GM21723 (cell line): Measurements from ENCODE around the gene RASGRF2.
A peak's percentile ranks its signal among the peaks of the same experiment; 100 is the strongest.

Experiments
- ATAC-seq: cut with Tn5 transposase; IDR thresholded peaks from one replicate; pipeline ENCODE4 v1.9.1; 2021; ENCODE audit warnings: mild to moderate bottlenecking, moderate library complexity; ENCODE audit not compliant: unreplicated experiment

RASGRF2 gene

DNA sequence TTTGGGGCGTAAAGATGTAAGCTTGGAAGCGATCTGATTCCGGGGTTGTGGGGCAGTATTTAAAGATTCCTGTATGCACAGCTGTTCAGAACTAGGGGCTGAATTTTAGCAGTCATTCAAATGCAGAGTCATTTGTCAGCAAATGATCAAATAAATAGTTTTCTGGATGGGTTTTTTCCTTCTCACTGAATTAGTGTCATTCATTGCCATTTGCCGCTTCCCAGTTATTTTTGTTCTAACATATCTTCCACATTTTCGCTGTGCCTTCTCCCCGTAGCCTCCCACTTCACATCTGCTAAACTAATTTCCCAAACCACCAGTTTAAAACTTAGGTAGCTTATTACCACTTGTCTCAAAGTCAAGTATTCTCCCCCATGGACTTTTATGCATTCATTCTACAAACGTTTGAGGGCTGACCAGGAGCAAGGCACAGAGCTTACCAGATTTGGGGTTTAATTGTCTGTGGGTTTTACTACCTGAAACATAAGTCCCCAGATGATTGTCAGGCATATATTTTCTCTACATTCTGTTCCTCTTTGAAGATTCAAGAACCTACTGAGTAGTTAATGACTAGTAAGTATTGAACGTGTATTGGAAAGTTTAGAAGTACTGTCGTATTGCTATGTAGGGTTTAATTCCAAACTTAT is 231.7 kb downstream of the RASGRF2 start:
- ATAC-seq: no peak

DNA sequence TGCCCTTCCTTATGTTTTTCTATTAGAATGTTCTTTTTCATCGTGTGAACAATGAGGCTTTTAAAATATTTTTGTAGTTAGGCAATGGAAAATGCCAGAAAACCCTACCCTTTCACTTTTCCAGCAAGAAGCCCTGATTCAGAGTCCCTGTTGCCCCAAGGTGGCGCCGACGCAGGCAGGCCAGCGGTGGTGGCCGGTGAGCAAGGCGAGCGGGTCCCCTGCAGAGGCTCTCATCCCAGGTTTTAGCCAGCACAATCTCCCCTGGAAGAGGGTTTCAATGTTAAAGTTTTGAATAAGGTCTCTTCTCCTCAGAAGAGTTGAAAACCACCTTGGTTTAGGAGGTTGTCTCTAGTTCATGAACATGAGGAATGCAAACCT is 232.2 kb downstream of the RASGRF2 start:
- ATAC-seq: no peak

DNA sequence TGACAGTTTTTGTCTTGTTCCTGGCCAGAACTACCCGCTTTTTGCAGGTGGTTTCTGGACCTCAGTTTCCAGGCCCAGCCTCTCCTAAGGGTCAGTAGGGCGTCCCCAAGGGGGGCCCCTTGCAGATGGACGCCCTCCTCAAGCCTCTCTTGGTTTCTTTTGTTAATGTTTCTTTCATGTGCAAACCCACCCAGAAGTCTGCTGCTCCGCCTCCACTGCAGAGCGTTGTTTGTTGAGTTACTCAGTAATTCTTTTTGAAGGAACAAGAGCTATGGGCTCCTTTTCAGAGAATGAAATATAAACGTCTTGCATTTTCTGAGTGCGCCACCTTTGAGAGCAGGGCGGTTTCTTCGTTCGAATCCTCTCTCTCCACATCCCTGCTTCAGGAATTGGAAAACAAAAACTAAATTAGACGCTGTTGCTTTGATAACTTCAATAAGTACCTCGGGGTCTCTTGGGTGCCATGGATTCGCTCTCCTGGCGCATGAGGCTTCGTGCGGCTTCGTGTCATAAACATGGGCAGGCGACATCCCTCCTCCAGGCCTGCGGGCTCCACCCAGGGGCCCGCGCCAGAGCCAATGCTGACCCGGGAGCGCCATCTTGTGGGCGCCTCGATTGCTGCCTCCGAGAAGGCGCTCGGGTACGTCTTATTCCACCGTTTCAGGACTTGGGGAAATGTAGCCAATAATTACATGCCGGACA is 234.6 kb downstream of the RASGRF2 start:
- peak; percentile 96 for ATAC-seq

DNA sequence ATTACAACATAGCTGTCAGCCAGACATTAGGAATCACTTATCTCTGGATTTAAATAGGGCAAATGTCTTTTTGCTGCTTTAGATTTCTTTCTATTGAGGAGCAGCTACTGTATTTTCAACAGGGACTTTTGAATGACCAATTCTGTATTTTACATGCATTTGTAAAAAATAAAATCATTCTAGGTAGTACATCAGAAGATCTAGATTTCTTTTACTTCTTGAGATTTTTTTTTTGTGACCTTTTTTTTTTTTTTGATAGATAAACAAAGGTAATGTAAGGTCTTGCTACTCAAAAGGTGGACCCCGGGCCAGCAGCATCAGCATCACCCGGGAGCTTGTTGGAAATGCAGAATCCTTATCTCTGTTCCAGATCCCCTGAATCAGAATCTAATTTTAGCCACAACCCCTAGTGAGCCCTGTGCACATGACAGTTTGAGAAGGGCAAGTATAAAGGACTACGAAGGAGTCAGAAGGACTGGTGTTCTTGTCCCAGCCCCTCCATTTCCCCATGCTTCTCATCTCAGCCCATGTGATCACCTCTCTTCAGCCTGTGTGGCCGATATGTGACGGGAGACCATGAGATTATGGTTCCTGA is 235.3 kb downstream of the RASGRF2 start:
- peak; percentile 11 for ATAC-seq

DNA sequence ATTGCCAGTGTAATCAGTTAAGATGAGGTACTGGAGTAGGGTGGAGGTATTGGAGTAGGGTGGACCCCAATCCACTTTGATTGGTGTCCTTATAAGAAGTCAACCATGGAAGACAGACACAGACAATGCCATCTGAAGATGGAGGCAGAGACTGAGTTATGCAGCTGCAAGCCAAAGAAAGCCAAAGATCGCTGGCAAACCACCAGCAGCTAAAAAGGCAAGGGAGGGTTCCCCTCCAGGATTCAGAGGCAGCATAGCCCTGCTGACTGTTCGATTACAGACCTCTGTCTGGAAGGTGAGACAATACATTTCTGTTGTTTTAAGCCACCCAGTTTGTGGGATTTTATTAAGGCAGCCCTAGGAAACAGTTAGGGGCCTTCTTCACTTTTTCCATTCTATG is 242.5 kb downstream of the RASGRF2 start:
- no peak for ATAC-seq

DNA sequence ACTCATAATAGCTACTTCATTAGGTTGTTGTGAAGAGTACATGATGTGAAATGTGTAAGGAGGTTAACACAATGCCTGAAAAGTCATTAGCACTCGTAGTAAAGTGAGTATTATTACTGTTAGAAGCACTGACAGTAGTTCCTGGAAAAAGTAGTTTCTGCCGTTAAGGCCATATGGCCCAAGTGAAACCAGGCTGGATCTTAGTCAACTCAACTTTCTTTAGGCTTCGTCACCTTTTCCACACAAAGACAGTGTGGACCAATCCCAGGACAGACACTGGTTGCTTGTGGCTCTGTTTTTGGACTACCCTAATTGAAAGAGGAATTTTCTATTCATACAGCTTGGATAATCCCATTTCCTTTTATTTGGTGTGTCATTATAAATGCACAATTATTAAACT is 243.6 kb downstream of the RASGRF2 start:
- ATAC-seq: no peak

DNA sequence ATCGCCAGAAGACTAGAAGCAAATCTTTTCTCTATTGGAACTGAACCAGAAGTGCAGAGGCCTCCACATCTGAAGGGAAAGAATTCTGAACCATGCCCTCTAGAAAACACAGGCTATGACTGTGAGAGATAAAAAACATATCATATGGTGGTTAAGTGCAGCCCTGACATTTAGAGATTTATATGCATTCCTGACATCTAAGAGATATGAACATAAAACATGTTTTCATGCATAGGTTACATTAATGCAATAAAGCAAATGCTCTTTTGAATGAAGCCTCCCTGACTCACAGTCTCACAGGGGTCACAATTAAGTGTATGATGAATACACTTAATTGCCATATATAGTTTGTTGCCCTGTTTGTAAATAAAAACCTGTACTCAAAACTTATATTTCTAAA is 244.0 kb downstream of the RASGRF2 start:
- no peak for ATAC-seq

DNA sequence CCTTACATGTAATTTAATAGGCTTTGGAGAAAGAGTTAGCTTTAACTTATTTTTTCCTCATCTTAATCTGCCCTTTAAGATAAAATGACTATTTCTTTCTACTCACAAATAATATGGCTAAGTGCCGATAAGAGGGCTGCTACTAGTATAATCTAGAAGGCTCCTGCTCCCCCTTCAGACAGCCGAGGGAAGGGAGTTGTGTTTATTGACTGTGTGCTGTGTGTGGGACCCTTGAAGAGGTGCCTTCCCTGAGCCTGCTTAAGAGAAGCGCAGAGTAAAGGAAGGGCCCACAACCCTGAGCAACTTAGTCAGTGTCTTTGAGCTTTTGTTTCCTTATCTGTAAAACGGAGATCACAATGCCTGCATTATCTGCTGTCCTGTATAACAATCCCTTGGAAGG is 244.9 kb downstream of the RASGRF2 start:
- no peak for ATAC-seq

DNA sequence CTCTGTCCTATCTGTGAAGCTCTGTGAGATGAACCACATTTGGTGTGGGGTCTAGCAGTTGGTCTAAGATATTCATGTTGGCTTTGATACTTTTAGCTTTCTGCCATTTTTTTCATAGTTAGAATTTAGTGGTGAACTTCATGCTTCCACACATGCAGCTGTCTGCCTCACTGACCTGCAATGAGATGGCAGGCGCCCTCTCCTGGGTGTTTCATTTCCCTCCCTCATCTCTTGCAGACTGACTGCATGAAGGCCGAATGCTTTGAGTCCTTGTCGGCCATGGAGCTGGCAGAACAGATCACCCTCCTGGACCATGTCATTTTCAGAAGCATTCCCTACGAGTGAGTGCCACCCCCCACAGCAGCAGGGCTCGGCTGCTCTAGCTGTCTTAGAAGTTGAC is 246.8 kb downstream of the RASGRF2 start:
- ATAC-seq: no peak

DNA sequence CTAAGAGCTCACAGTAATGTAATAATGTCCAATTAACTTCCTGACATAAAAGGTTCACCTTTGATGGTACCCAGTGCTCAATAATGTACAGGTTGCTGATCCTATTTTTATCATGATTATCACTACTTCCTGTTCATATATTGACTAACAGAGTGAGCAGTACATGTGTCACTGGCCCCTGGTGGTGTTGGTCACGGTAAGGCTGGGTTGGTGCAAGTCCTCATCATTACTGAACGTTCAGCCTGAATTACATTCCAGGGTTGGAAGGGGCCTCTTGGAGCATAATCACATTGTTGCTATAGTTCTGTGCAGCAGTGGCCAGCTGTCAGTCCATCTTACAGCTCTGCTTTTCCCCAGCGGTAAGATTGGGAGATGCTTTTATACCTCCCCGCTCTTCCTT is 248.7 kb downstream of the RASGRF2 start:
- ATAC-seq: no peak

DNA sequence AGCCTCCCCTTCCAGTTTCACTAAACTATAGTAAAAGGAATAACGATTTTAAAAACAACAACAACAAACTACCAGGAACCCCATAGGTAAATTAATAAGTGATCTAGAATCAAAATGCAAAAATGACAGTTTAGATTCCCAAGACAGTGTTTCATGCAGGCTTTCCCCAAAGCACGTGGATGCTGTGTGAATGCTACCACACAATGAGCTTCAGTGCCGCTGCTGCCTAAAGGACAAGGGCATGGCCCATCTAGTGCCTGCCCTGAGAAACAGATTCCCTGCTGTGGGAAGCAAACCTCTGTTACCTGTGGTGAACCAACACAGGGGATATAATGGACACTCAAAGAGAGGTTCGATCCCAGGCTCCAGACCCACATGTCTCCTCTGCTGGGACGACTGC is 249.2 kb downstream of the RASGRF2 start:
- ATAC-seq: no peak

DNA sequence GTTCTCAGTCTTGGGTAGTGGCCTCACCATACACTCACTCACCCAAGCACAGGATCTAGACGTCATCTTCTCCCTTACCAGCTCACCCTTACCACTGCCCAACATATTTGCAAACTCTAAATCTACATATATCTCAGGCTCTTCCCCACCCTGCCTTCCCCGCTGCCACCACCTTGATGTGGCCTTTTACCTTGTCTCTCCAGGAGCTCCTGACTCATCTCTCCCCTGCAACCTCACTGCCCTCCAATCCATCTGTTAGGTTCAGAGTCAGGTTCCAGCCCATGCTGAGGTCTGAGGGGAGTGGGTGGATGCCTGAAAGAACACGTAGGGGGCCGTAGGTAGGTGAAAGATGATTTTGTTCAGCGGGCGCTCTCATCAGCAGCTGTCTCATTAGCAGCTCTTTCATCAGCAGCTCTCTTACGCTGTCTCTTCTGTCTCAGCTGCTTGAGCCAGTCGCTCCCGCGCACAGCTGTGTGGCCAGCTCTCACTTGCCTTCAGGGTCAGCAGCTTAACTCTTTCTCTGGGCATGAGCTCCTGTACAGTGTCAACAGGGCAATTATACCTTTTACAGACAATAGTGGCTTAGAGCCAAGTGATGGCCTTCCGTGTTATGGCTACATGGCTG is 249.8 kb downstream of the RASGRF2 start:
- no peak for ATAC-seq

DNA sequence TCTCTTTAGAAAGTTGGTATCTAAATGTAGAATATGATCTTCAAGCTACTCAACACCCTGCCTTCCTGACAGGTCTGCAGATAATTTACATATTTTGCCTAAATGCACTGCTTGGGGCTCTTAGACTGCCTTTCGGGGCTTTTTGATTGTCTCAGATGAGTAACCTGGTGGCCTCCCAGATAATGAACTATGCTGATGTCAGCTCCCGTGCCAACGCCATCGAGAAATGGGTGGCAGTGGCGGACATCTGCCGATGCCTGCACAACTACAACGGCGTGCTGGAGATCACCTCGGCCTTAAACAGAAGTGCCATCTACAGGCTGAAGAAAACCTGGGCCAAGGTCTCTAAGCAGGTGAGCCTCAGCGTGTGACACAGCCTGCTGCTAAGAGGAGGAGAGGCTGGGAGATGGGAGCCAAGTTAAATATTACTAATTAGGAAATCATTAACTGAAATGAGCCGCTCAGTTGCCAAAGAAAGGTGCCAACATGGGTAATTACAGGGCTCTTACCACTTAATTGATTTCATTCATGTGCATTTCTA is 252.1 kb downstream of the RASGRF2 start:
- ATAC-seq: no peak

DNA sequence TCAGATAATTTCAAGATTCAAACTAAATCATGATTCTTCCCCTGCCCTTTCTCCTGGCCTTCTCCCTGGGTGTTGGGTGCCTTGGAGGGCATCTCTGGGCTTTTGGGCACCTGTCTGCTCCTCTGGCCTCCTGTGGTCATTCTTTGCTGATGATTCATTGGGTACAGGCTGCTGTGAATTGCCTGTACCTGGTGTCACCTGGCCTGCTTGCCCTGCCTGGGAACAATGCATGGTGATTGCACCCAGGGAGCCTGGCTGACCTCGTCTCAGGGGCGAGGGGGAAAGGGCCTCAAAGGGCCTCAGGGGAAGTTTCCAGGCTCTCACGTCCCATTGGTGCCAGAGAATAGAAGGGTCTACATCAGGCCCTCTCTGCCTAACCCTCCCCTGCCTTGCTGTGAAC is 252.9 kb downstream of the RASGRF2 start:
- no peak for ATAC-seq

DNA sequence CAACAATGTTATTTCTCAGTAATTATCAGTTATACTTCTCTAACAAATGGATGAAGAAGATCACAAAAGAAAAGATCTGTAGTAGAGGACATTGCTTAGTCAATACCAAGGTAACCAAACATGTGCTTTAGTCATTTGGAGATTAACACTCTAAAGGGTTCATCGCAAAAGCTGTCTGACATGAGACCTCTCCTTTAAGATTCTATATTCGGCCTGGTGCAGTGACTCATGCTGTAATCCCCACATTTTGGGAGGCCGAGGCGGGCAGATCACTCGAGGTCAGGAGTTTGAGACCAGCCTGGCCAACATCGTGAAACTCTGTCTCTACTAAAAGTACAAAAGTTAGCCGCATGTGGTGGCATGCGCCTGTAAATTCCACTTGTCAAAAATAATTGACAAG is 254.7 kb downstream of the RASGRF2 start:
- no peak for ATAC-seq

DNA sequence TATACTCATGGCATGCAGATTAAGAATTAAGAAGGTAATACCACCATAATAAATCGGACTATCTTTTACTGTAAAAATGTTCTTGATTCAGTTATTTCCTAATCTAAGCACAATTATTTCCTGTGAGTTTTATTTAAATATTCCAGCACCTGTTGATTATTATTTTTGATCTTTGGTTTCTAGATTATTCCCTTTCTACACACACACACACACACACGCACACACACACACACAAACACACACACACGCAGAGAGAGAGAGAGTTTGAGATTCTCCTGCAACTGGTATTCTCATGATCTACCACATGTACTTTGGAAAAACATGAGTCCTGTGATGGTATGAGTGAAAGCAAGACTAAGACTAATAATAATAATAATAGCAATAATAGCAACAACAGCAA is 256.0 kb downstream of the RASGRF2 start:
- no peak for ATAC-seq

DNA sequence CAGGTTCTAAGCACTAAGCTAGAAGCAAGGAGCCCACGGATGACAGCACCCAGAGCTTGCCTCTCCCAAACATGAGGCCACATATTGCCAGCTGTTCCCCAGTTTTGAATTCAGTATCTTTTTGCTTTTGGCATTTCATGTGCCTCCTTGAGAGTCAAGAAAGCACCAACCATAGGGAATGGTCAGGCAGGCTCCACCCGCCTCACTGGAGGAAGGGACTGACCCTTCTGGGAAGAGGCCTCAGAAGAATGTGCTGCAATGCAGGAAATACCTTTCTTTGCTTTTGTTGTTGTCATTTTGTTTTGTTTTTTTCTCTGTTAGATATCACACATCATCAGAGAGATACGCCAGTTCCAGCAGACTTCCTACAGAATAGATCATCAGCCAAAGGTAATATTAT is 259.2 kb downstream of the RASGRF2 start:
- ATAC-seq: no peak

DNA sequence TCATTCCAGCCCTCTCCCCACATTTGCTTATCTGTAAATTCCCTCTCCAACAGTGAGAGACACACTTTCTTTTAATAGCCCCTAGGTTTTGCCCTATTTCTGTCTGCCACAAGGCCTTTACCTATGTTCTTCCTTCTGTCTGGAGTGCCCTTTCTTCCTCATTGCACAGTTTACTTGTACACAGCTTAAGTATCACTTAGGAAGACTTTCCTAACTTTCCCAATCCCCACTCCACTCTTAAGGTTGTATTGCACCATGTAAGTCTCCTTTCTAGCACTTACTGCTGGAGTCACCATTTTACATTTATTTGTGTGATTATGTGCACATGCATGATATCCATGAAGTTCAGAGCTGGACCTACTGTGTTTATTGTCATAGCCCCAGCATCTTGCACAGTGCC is 262.1 kb downstream of the RASGRF2 start:
- ATAC-seq: no peak

DNA sequence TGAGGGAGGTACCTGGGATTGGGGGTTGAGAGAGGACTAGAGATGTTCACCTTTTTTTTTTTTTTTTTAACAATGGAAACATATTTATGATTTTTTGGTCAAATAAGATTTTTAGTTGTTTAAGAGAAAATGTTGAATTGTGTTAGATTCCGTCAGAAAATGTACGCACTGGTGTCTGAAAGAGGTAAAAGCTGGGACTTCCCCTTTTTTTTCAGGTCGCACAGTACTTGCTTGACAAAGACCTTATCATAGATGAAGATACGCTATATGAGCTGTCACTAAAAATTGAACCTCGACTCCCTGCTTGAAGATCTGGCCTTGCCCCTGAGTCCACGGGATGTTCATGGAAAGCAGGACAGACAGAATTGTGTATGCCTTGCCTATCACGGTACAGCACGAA is 265.3 kb downstream of the RASGRF2 start:
- ATAC-seq: no peak

DNA sequence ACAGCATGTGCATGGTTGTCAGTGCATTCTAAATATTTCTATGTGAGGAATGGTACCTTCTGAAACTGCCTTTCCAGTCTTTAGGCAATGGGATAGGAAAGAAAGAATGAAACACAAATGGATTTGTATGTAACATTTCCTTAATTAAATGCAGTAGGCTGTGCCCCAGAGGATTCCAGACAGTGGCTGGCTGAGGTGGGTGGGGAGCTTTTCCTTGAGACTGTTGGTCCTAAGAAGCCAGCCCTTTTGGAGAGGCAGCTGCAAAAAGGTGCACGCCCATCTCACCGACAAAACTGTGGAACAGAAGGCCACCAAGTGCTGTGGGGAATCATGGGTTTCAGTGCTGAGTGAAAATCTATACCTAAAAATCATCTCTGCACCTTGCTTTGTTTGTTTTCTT is 266.1 kb downstream of the RASGRF2 start:
- ATAC-seq: no peak

DNA sequence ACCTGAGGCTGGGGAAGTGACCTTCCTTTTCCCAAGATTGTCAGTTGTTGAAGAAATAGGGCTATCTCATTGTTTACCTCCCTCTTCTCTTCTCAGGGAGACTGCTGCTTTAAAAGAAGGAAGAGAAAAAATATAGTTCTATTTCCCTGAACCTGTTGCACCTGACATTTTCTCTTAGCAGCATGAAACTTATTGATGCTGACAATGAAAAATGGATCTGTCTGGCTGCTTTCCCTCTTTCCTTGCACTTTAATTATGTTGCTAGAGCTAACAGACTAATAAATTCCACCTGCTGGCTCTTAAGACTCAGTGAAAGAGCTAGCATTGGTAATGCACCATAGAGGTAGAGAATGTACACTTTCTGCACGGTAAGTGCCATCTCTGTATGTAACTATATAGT is 266.8 kb downstream of the RASGRF2 start:
- no peak for ATAC-seq

DNA sequence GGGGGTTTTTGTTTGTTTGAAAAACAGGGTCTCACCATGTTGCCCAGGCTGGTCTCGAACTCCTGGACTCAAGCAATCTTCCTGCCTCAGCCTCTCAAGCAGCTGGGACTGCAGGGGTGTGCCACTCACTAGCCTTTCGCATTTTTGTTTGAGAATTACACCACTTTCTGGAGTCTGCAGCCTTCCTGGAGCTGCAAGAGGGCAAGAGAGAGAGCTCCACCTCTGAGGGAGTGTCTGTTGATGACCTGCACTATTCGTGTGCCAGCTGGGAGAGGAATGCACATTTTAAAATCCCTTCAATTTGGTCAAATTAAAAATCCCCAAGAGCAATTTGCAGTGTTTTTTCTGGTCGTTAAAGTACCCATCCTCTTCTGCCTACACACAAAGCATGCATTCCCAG is 267.9 kb downstream of the RASGRF2 start:
- ATAC-seq: no peak
